ENCODE data around the gene ZSCAN5A. TPM values are rescaled to one million over a fixed set of nuclear protein-coding genes. Genes with fewer than 3 reads are reported as not detected.
"Not testable (repeated sequence)": the region's sequence is repeated elsewhere in the genome, so short reads cannot be mapped to it uniquely, and the experiment has no call there.

Gene ZSCAN5A
- polyA plus RNA-seq, 4 donors: 5.4 to 10.4 (median 7.5) TPM

- DNase-seq (no peak), FAIRE-seq (no peak)
- no peak overlapping the region for H3K4me3 ChIP-seq (ENCODE audit: low read depth in 1 of 3, low read length in 3 of 3)
- H3K27ac ChIP-seq (ENCODE audit: low read depth in 1 of 3, low read length in 2 of 3): no peak overlapping the region
- no peaks in the 10 kb centered on the region for H3K27me3 ChIP-seq (ENCODE audit: control insufficient read depth in 3 of 3, insufficient read depth in 3 of 3, low read length in 3 of 3)
- no peaks in the 10 kb centered on the region for H3K9me3 ChIP-seq (ENCODE audit: control insufficient read depth in 2 of 2, insufficient read depth in 1 of 2, low read depth in 1 of 2, low read length in 1 of 2)
- H3K4me1 ChIP-seq (ENCODE audit: control insufficient read depth in 3 of 3, insufficient read depth in 2 of 3, low read depth in 1 of 3, low read length in 2 of 3): no peaks in the 10 kb centered on the region
- WGBS, 3 donors: 55 to 65% (median 57%) methylated on average over 6 of the region's 6 CpGs
- peaks cover 0 to 2% (median 0%) of the 10 kb centered on the region in 3 donors for H3K36me3 ChIP-seq (ENCODE audit: control insufficient read depth in 3 of 3, insufficient read depth in 2 of 3, low read depth in 1 of 3, low read length in 3 of 3)
Observed at GRCh38 chr19:56273563-56274117, 41.0 kb downstream of the ZSCAN5A start.

DNA sequence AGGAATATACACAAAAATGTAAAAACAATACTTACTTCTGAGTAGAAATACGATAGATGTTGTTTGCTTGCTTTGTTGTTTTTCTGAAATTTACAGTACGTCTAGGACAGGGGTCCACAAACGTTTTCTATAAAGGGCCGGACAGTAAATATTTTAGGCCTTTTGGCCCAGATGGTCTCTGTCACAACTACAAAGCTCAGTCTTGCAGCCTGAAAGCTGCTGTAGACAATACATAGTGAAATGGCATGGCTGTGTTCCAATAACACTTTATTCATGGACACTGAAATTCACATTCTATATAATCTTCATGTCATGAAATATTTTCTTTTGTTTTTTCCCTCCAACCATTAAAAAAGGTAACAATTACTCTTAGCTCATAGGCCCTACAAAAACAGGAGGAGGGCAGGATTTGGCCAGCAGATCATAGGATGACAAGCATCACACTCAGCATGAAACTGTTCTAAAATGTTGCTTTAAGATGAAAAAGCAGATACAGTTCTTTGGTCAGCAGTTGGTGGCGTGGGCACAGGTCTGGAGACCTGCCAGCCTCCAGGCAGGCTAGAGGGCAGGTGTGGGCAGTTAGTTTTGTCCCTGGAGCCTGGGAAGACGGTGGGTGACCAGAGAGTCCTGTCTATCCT, 42.4 kb downstream of the ZSCAN5A start, which contains the start of gene EDDM13:
TSS of gene EDDM13 (plus strand) at position 588 of the 638 bp plus-strand sequence. CDS start 87 bp downstream, outside the sequence.
- Histone ChIP-seq H3K27me3 (ENCODE audit: control insufficient read depth in 3 of 3, insufficient read depth in 3 of 3, low read length in 3 of 3) (no peaks in the 10 kb centered on the region), H3K4me1 (ENCODE audit: control insufficient read depth in 3 of 3, insufficient read depth in 2 of 3, low read depth in 1 of 3, low read length in 2 of 3) (no peaks in the 10 kb centered on the region), H3K4me3 (ENCODE audit: low read depth in 1 of 3, low read length in 3 of 3) (no peak within 1 kb of the TSS), H3K36me3 (ENCODE audit: control insufficient read depth in 3 of 3, insufficient read depth in 2 of 3, low read depth in 1 of 3, low read length in 3 of 3) (no peaks in the 10 kb centered on the region), H3K9me3 (ENCODE audit: control insufficient read depth in 2 of 2, insufficient read depth in 1 of 2, low read depth in 1 of 2, low read length in 1 of 2) (no peaks in the 10 kb centered on the region), H3K27ac (ENCODE audit: low read depth in 1 of 3, low read length in 2 of 3) (no peak within 1 kb of the TSS)
- DNase-seq: no peak
- no peak for FAIRE-seq
- 80 to 92% (median 90%) methylated on average over 6 of the region's 6 CpGs for WGBS, 3 donors

DNA sequence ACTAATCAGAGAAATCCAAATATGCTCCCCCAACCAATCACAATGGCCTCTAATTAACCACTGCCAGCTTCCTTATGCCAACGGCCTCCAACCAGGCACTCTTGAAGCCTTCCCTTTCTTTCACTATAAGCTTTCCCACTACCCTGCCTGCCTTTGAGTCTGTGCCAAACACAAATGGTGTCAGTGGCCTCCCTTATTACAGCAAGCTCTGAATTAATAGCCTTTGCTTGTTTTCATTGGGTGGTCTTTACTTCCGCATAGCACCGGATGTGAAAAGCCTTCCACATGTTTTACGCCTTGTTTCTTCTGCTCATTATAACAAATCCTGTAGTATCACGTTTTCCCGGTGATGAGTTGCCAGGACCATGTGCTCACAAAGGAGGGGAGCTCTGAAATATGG, 43.5 kb downstream of the ZSCAN5A start:
- FAIRE-seq: no peak
- 67 to 91% (median 88%) methylated on average over 6 of the region's 6 CpGs for WGBS, 3 donors

DNA sequence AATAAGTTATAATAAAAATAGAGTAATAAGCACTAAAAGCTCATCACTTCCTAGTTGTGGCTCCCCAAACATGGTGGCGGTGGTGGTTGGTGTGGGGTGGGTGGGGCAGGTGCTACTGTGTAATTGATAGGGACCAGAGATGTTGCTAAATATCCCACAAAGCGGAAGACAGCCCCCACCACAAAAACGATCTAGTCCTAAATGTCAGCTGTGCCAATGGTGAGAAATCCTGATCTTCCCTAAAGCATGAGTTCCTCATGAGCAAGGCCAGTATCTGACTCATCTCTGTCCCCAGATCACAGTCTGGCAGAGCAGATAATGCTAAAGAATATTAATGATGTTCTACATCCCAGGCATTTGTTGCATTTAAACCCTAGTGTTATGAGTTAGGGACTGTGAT, 44.0 kb downstream of the ZSCAN5A start:
- no peaks in the 10 kb centered on the region for H3K27me3 ChIP-seq (ENCODE audit: control insufficient read depth in 3 of 3, insufficient read depth in 3 of 3, low read length in 3 of 3)
- H3K9me3 ChIP-seq (ENCODE audit: control insufficient read depth in 2 of 2, insufficient read depth in 1 of 2, low read depth in 1 of 2, low read length in 1 of 2): no peaks in the 10 kb centered on the region
- FAIRE-seq (no peak), DNase-seq (no peak)
- H3K27ac ChIP-seq (ENCODE audit: low read depth in 1 of 3, low read length in 2 of 3): no peak overlapping the region
- no peaks in the 10 kb centered on the region for H3K36me3 ChIP-seq (ENCODE audit: control insufficient read depth in 3 of 3, insufficient read depth in 2 of 3, low read depth in 1 of 3, low read length in 3 of 3)
- H3K4me3 ChIP-seq (ENCODE audit: low read depth in 1 of 3, low read length in 3 of 3): no peak overlapping the region
- no peaks in the 10 kb centered on the region for H3K4me1 ChIP-seq (ENCODE audit: control insufficient read depth in 3 of 3, insufficient read depth in 2 of 3, low read depth in 1 of 3, low read length in 2 of 3)
- 78 to 90% (median 87%) methylated on average over 3 of the region's 3 CpGs for WGBS, 3 donors

More for the DNA sequence above, 43.5 kb downstream of the ZSCAN5A start:
- Histone ChIP-seq H3K36me3 (ENCODE audit: control insufficient read depth in 3 of 3, insufficient read depth in 2 of 3, low read depth in 1 of 3, low read length in 3 of 3) (no peaks in the 10 kb centered on the region), H3K27me3 (ENCODE audit: control insufficient read depth in 3 of 3, insufficient read depth in 3 of 3, low read length in 3 of 3) (no peaks in the 10 kb centered on the region), H3K27ac (ENCODE audit: low read depth in 1 of 3, low read length in 2 of 3) (no peak overlapping the region), H3K9me3 (ENCODE audit: control insufficient read depth in 2 of 2, insufficient read depth in 1 of 2, low read depth in 1 of 2, low read length in 1 of 2) (no peaks in the 10 kb centered on the region), H3K4me1 (ENCODE audit: control insufficient read depth in 3 of 3, insufficient read depth in 2 of 3, low read depth in 1 of 3, low read length in 2 of 3) (no peaks in the 10 kb centered on the region), H3K4me3 (ENCODE audit: low read depth in 1 of 3, low read length in 3 of 3) (no peak overlapping the region)
- DNase-seq: no peak

DNA sequence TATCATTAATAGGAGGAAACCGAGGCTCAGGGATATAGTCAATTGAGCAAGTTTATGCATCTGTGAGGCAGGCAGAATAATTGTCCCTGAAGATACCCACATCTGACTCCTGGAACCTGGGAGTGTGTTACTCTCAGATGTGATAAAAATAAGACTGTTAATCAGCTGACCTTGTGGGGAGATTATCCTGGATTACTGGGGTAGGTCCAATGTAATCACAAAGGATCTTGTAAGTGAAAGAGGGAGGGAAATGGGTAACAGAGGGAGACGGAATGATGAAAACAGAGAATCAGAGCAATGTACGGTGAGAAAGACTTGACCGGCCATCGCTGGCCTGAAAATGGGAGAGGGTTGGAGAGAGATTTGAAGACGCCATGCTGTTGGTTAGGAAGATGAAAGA, 45.3 kb downstream of the ZSCAN5A start:
- 83 to 92% (median 87%) methylated on average over 6 of the region's 6 CpGs for WGBS, 3 donors
- DNase-seq: no peak
- Histone ChIP-seq H3K9me3 (ENCODE audit: control insufficient read depth in 2 of 2, insufficient read depth in 1 of 2, low read depth in 1 of 2, low read length in 1 of 2) (no peaks in the 10 kb centered on the region), H3K27me3 (ENCODE audit: control insufficient read depth in 3 of 3, insufficient read depth in 3 of 3, low read length in 3 of 3) (no peaks in the 10 kb centered on the region), H3K4me1 (ENCODE audit: control insufficient read depth in 3 of 3, insufficient read depth in 2 of 3, low read depth in 1 of 3, low read length in 2 of 3) (no peaks in the 10 kb centered on the region), H3K27ac (ENCODE audit: low read depth in 1 of 3, low read length in 2 of 3) (no peak overlapping the region), H3K36me3 (ENCODE audit: control insufficient read depth in 3 of 3, insufficient read depth in 2 of 3, low read depth in 1 of 3, low read length in 3 of 3) (no peaks in the 10 kb centered on the region), H3K4me3 (ENCODE audit: low read depth in 1 of 3, low read length in 3 of 3) (no peak overlapping the region)
- FAIRE-seq: no peak

DNA sequence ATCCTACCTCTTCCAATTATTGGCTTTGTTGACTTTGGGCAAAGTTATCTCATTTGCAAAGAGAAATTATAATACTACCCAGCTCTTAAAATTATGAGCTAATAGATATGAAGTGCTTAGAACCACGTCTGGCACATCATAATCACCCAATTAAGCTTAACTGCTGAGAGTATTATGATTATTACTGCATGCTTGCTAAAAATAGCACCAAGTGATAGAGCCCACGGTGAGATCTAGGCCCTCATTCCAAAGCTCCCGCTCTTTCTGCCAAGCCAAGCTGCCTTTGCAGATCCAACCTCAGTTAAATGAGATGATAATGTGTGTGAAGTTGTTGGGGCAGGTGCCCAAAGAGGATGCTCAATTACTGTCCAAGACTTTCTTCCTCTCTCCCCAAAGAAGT, 48.6 kb downstream of the ZSCAN5A start:
- H3K9me3 ChIP-seq (ENCODE audit: control insufficient read depth in 2 of 2, insufficient read depth in 1 of 2, low read depth in 1 of 2, low read length in 1 of 2): no peaks in the 10 kb centered on the region
- no peaks in the 10 kb centered on the region for H3K4me1 ChIP-seq (ENCODE audit: control insufficient read depth in 3 of 3, insufficient read depth in 2 of 3, low read depth in 1 of 3, low read length in 2 of 3)
- WGBS, 3 donors: 44 to 59% (median 56%) methylated on average over 3 of the region's 3 CpGs
- H3K27ac ChIP-seq (ENCODE audit: low read depth in 1 of 3, low read length in 2 of 3): no peak overlapping the region
- no peaks in the 10 kb centered on the region for H3K27me3 ChIP-seq (ENCODE audit: control insufficient read depth in 3 of 3, insufficient read depth in 3 of 3, low read length in 3 of 3)
- FAIRE-seq (no peak), DNase-seq (no peak)
- H3K4me3 ChIP-seq (ENCODE audit: low read depth in 1 of 3, low read length in 3 of 3): no peak overlapping the region
- peaks cover 0 to 2% (median 0%) of the 10 kb centered on the region in 3 donors for H3K36me3 ChIP-seq (ENCODE audit: control insufficient read depth in 3 of 3, insufficient read depth in 2 of 3, low read depth in 1 of 3, low read length in 3 of 3)

DNA sequence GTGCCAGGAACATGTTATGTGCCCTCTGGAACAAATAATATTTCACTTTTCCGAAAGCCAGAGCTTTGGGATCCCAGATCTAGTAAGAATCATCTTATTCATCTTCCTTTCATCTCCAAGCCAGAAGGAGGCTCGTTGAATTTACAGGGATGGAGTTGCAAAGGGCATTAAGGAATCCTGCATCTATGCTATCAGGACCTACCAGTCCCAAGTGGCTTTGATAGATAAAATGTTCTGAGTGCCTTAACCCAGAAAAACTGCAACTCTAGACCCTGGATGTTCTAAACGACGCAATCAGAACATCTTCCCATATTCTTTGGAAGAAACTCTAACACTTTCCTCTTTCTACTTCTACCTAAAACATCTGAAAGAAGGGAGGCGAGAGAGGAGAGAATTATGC, 51.3 kb downstream of the ZSCAN5A start:
- Histone ChIP-seq H3K27ac (ENCODE audit: low read depth in 1 of 3, low read length in 2 of 3) (no peak overlapping the region), H3K27me3 (ENCODE audit: control insufficient read depth in 3 of 3, insufficient read depth in 3 of 3, low read length in 3 of 3) (no peaks in the 10 kb centered on the region), H3K9me3 (ENCODE audit: control insufficient read depth in 2 of 2, insufficient read depth in 1 of 2, low read depth in 1 of 2, low read length in 1 of 2) (no peaks in the 10 kb centered on the region), H3K4me3 (ENCODE audit: low read depth in 1 of 3, low read length in 3 of 3) (no peak overlapping the region), H3K4me1 (ENCODE audit: control insufficient read depth in 3 of 3, insufficient read depth in 2 of 3, low read depth in 1 of 3, low read length in 2 of 3) (no peaks in the 10 kb centered on the region), H3K36me3 (ENCODE audit: control insufficient read depth in 3 of 3, insufficient read depth in 2 of 3, low read depth in 1 of 3, low read length in 3 of 3) (peaks cover 0 to 2% (median 0%) of the 10 kb centered on the region in 3 donors)
- WGBS, 3 donors: 87 to 94% (median 91%) methylated on average over 5 of the region's 5 CpGs
- no peak for DNase-seq
- FAIRE-seq: no peak

- H3K27ac ChIP-seq (ENCODE audit: low read depth in 1 of 3, low read length in 2 of 3); DNase-seq; H3K36me3 ChIP-seq (ENCODE audit: control insufficient read depth in 3 of 3, insufficient read depth in 2 of 3, low read depth in 1 of 3, low read length in 3 of 3); H3K4me1 ChIP-seq (ENCODE audit: control insufficient read depth in 3 of 3, insufficient read depth in 2 of 3, low read depth in 1 of 3, low read length in 2 of 3); H3K4me3 ChIP-seq (ENCODE audit: low read depth in 1 of 3, low read length in 3 of 3); H3K27me3 ChIP-seq (ENCODE audit: control insufficient read depth in 3 of 3, insufficient read depth in 3 of 3, low read length in 3 of 3); FAIRE-seq; H3K9me3 ChIP-seq (ENCODE audit: control insufficient read depth in 2 of 2, insufficient read depth in 1 of 2, low read depth in 1 of 2, low read length in 1 of 2): not testable (repeated sequence)
- 95 to 98% (median 96%) methylated on average over 6 of the region's 6 CpGs for WGBS, 3 donors
Observed at GRCh38 chr19:56261932-56262331, 52.7 kb downstream of the ZSCAN5A start.

DNA sequence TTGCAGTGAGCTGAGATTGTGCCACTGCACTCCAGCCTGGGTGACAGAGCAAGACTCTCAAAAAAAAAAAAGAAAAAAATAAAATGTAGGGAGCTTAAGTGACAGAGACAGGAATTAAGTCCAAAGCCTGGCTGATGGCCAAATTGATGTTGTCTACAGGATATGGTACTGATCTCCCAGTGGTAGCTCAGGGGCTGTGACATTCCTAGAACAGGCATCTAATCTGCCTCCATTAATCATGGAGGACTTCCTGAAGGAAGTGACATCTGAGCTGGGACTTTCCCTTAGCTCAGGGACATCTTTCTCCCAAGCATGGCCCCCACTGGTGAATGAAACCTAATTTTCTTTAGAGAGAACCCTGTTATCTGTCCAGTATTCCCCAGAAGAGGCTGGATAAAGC, 53.5 kb downstream of the ZSCAN5A start:
- Histone ChIP-seq H3K27ac (ENCODE audit: low read depth in 1 of 3, low read length in 2 of 3) (no peak overlapping the region), H3K9me3 (ENCODE audit: control insufficient read depth in 2 of 2, insufficient read depth in 1 of 2, low read depth in 1 of 2, low read length in 1 of 2) (no peaks in the 10 kb centered on the region), H3K4me1 (ENCODE audit: control insufficient read depth in 3 of 3, insufficient read depth in 2 of 3, low read depth in 1 of 3, low read length in 2 of 3) (no peaks in the 10 kb centered on the region), H3K36me3 (ENCODE audit: control insufficient read depth in 3 of 3, insufficient read depth in 2 of 3, low read depth in 1 of 3, low read length in 3 of 3) (peaks cover 0 to 2% (median 0%) of the 10 kb centered on the region in 3 donors), H3K4me3 (ENCODE audit: low read depth in 1 of 3, low read length in 3 of 3) (no peak overlapping the region), H3K27me3 (ENCODE audit: control insufficient read depth in 3 of 3, insufficient read depth in 3 of 3, low read length in 3 of 3) (no peaks in the 10 kb centered on the region)
- DNase-seq (no peak), FAIRE-seq (no peak)
